DND-41 (cell line): Measurements from ENCODE around the gene ABCC10.

Source experiments
- ATAC-seq: fragments of 200-7000 bp; cut with Tn5 transposase; 3 replicates; pipeline ENCODE4 v1.9.1; 2021; ENCODE audit warnings: low read depth; ENCODE audit not compliant: insufficient read depth
- DNase-seq: peaks from one replicate; pipeline ENCODE4 v3.0.0-alpha.2; 2020
- H2AFZ ChIP-seq: 2 replicates; pipeline ENCODE4 v1.6.0; 2012; ENCODE audit warnings: low read depth, low read length
- H3K27ac ChIP-seq: 2 replicates; pipeline ENCODE4 v1.5.1; 2012; ENCODE audit warnings: low read length, inconsistent platforms
- H3K27me3 ChIP-seq: fragments of 200-600 bp; sonication (generic); 2 replicates; pipeline ENCODE4 v1.6.0; 2012; ENCODE audit warnings: low read length, mild to moderate bottlenecking, inconsistent platforms; ENCODE audit not compliant: insufficient read depth, poor library complexity
- H3K36me3 ChIP-seq: 2 replicates; pipeline ENCODE4 v1.5.1; 2012; ENCODE audit warnings: low read length, inconsistent platforms; ENCODE audit not compliant: insufficient read depth
- H3K4me1 ChIP-seq: 2 replicates; pipeline ENCODE4 v1.5.1; 2012; ENCODE audit warnings: mild to moderate bottlenecking, low read length; ENCODE audit not compliant: insufficient read depth
- H3K4me2 ChIP-seq: 2 replicates; pipeline ENCODE4 v1.6.0; 2012; ENCODE audit warnings: mild to moderate bottlenecking, moderate library complexity, low read length, inconsistent platforms; ENCODE audit not compliant: insufficient read depth
- H3K4me3 ChIP-seq, 2 experiments: fragments of 200-600 bp in 1 of 2; shearing (Covaris generic) in 1 of 2; 2 replicates each; pipeline ENCODE4 v1.5.1; 2012 to 2016; ENCODE audit warnings: inconsistent platforms in 2 of 2, low read length in 2 of 2, mild to moderate bottlenecking in 2 of 2, low read depth in 1 of 2, moderate library complexity in 1 of 2
- H3K79me2 ChIP-seq: 2 replicates; pipeline ENCODE4 v1.6.0; 2012; ENCODE audit warnings: low read length, inconsistent platforms; ENCODE audit not compliant: insufficient read depth
- H3K9ac ChIP-seq: 2 replicates; pipeline ENCODE4 v1.6.0; 2012; ENCODE audit warnings: low read depth, mild to moderate bottlenecking, inconsistent platforms, low read length, moderate library complexity
- H3K9me3 ChIP-seq: 2 replicates; pipeline ENCODE4 v1.5.1; 2012; ENCODE audit warnings: low read length, moderate library complexity, mild to moderate bottlenecking, inconsistent platforms; ENCODE audit not compliant: insufficient read depth, severe bottlenecking
- H4K20me1 ChIP-seq: 2 replicates; pipeline ENCODE4 v1.6.0; 2012; ENCODE audit warnings: low read length; ENCODE audit not compliant: insufficient read depth
- CTCF ChIP-seq: IDR thresholded peaks from 2 replicates; pipeline ENCODE4 v1.5.1; 2012; ENCODE audit warnings: borderline replicate concordance, low read length, moderate library complexity, mild to moderate bottlenecking; ENCODE audit not compliant: poor library complexity, severe bottlenecking; ENCODE audit errors: extremely low read depth
- EZH2 ChIP-seq: IDR thresholded peaks from 3 replicates; pipeline ENCODE4 v1.6.1; 2012; ENCODE audit warnings: borderline replicate concordance, low read depth, mild to moderate bottlenecking, moderate library complexity, low read length, inconsistent platforms; ENCODE audit not compliant: severe bottlenecking

Gene ABCC10

GRCh38 chr6:43481591-43482236 lies 54.4 kb downstream of the ABCC10 start:
- H3K4me1 ChIP-seq = peaks cover 24% of the 10 kb centered on the region
- H3K27ac ChIP-seq = no peak overlapping the region
- H3K4me3 ChIP-seq = no peak overlapping the region
- no peaks in the 10 kb centered on the region for H3K9me3 ChIP-seq
- H2AFZ ChIP-seq = no peak overlapping the region
- no peak for ATAC-seq
- DNase-seq = no peak
- no peaks in the 10 kb centered on the region; the same call in 1 of the 2 replicates for H3K36me3 ChIP-seq
- H3K79me2 ChIP-seq = peaks cover 53% of the 10 kb centered on the region
- H3K27me3 ChIP-seq = no peaks in the 10 kb centered on the region
- peaks cover 5% of the 10 kb centered on the region; the same call in 1 of the 2 replicates for H4K20me1 ChIP-seq
- H3K9ac ChIP-seq = no peak overlapping the region
- no peak for TF ChIP-seq EZH2
- TF ChIP-seq CTCF = no peak
- no peak overlapping the region for H3K4me2 ChIP-seq

GRCh38 chr6:43488667-43489276 lies 61.4 kb downstream of the ABCC10 start:
- Histone ChIP-seq H3K4me1 (no peaks in the 10 kb centered on the region), H3K36me3 (peaks cover 11% of the 10 kb centered on the region), H2AFZ (no peak overlapping the region), H4K20me1 (peaks cover 15% of the 10 kb centered on the region), H3K9me3 (no peaks in the 10 kb centered on the region), H3K27ac (no peak overlapping the region; the same call in 1 of the 2 replicates), H3K4me3 (no peak overlapping the region), H3K27me3 (no peaks in the 10 kb centered on the region), H3K79me2 (peaks cover 23% of the 10 kb centered on the region), H3K4me2 (no peak overlapping the region), H3K9ac (no peak overlapping the region)
- DNase-seq (no peak), ATAC-seq (no peak)
- TF ChIP-seq CTCF (no peak), EZH2 (no peak)

- Histone ChIP-seq H3K4me3 (no peak overlapping the region), H3K27me3 (no peaks in the 10 kb centered on the region), H3K27ac (no peak overlapping the region), H2AFZ (no peak overlapping the region), H3K79me2 (peaks cover 21% of the 10 kb centered on the region), H3K4me2 (no peak overlapping the region), H3K9ac (no peak overlapping the region), H3K36me3 (peaks cover 11% of the 10 kb centered on the region), H3K4me1 (no peaks in the 10 kb centered on the region), H4K20me1 (peaks cover 17% of the 10 kb centered on the region), H3K9me3 (no peaks in the 10 kb centered on the region)
- DNase-seq (no peak), ATAC-seq (no peak)
- no peak for TF ChIP-seq EZH2
- TF ChIP-seq CTCF = no peak
Measured at GRCh38 chr6:43489277-43490072, 62.1 kb downstream of the ABCC10 start.
